ENCODE measurements around the gene OTP. TPM values are rescaled to one million over a fixed set of nuclear protein-coding genes. Genes with fewer than 3 reads are reported as not detected.
"Not testable (repeated sequence)": the region's sequence is repeated elsewhere in the genome, so short reads cannot be mapped to it uniquely, and the experiment has no call there.

Gene OTP
- total RNA-seq, 2 donors from 2014 or later = not detected

- no peaks in the 10 kb centered on the region for H3K36me3 ChIP-seq
- TF ChIP-seq POLR2A (IDR thresholded peaks at IDR 0.05) = no peak
- no peak for TF ChIP-seq POLR2AphosphoS5 (IDR thresholded peaks at IDR 0.05)
- TF ChIP-seq, protein P1, sequence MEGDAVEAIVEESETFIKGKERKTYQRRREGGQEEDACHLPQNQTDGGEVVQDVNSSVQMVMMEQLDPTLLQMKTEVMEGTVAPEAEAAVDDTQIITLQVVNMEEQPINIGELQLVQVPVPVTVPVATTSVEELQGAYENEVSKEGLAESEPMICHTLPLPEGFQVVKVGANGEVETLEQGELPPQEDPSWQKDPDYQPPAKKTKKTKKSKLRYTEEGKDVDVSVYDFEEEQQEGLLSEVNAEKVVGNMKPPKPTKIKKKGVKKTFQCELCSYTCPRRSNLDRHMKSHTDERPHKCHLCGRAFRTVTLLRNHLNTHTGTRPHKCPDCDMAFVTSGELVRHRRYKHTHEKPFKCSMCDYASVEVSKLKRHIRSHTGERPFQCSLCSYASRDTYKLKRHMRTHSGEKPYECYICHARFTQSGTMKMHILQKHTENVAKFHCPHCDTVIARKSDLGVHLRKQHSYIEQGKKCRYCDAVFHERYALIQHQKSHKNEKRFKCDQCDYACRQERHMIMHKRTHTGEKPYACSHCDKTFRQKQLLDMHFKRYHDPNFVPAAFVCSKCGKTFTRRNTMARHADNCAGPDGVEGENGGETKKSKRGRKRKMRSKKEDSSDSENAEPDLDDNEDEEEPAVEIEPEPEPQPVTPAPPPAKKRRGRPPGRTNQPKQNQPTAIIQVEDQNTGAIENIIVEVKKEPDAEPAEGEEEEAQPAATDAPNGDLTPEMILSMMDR (IDR thresholded peaks at IDR 0.05) = no peak
- H3K27me3 ChIP-seq (replicated peaks; ENCODE audit: insufficient read depth) = no peaks in the 10 kb centered on the region
- no peak overlapping the region for H3K27ac ChIP-seq
- intact Hi-C loops (cut with DNase I) = no loop called here
- no peak overlapping the region for H3K4me3 ChIP-seq
- no peaks in the 10 kb centered on the region for H3K4me1 ChIP-seq (replicated peaks)
- DNase-seq (ENCODE audit: low spot score) = no peak
- 95% methylated on average over 1 of the region's 1 CpG for WGBS
- no peaks in the 10 kb centered on the region for H3K9me3 ChIP-seq
Observed at GRCh38 chr5:77586101-77586500, 52.4 kb downstream of the OTP start.

GRCh38 chr5:77582143-77582542, 56.4 kb downstream of the OTP start:
- DNase-seq (ENCODE audit: low spot score); H3K4me3 ChIP-seq; intact Hi-C loops (cut with DNase I); H3K9me3 ChIP-seq; H3K27ac ChIP-seq; H3K36me3 ChIP-seq; H3K27me3 ChIP-seq (replicated peaks; ENCODE audit: insufficient read depth); H3K4me1 ChIP-seq (replicated peaks): not testable (repeated sequence)
- WGBS = 86% methylated on average over 7 of the region's 7 CpGs

Other genes with a start within 250 kb of the OTP start
- 10 to 100 TPM; 28.8 to 76.1 TPM for gene WDR41, start 146.4 kb downstream of the OTP start, total RNA-seq
- gene TBCA, start 137.6 kb upstream of the OTP start, total RNA-seq = 100 to 1,000 TPM; 120 to 180 TPM

Measured in prostate gland (tissue), 2 donors.